Measurements from ENCODE around the gene CUL1. TPM values are rescaled to one million over a fixed set of nuclear protein-coding genes. Genes with fewer than 3 reads are reported as not detected.

The CUL1 gene
- total and polyA plus RNA-seq, 2 donors (not counting 3 experiments of a cell fraction or from before 2014, with no cell fraction given): 25.7 to 50.2 TPM

- ChIA-PET CTCF (no interaction called here), POLR2A (no interaction called here)
- no TSS peak for BruUV-seq (replicated peaks)
- TF ChIP-seq GATA2 (IDR thresholded peaks at IDR 0.05; ENCODE audit: insufficient read depth, insufficient read length, low read depth, low read length) (no peak), POLR2A (IDR thresholded peaks at IDR 0.05; ENCODE audit: low read depth, low read length) (no peak), EZH2 (IDR thresholded peaks at IDR 0.05; ENCODE audit: borderline replicate concordance, low read depth, low read length, severe bottlenecking) (no peak), POLR2AphosphoS5 (IDR thresholded peaks at IDR 0.05; ENCODE audit: insufficient read depth, low read depth, low read length) (no peak), JUN (IDR thresholded peaks at IDR 0.05; ENCODE audit: borderline replicate concordance, insufficient read depth, insufficient read length, low read depth) (no peak), MAX (IDR thresholded peaks at IDR 0.05; ENCODE audit: insufficient read depth, insufficient read length) (no peak), MYC (IDR thresholded peaks at IDR 0.05; ENCODE audit: low read depth, low read length) (no peak), FOS (IDR thresholded peaks at IDR 0.05; ENCODE audit: borderline replicate concordance, insufficient read depth, low read length) (no peak), CTCF (IDR thresholded peaks at IDR 0.05; ENCODE audit: extremely low read depth in 1 of 2, insufficient read depth in 1 of 2, low read depth in 1 of 2, low read length in 2 of 2) (no peak)
- dilution Hi-C loops (cut with MboI; ENCODE audit: extremely low pct_ligation_motif_present, low sequenced_read_pairs): no loop called here
- peaks cover 22% of the 10 kb centered on the region for H4K20me1 ChIP-seq (replicated peaks; ENCODE audit: control insufficient read depth, extremely low read depth, insufficient read depth, low read length)
- H3K4me2 ChIP-seq (ENCODE audit: insufficient read depth, low read length): no peak overlapping the region
- H3K79me2 ChIP-seq (ENCODE audit: control insufficient read depth, insufficient read depth, low read length): peaks cover 100% of the 10 kb centered on the region
- H3K4me3 ChIP-seq (replicated peaks in 1 of 3; ENCODE audit: insufficient read depth in 1 of 3, low read depth in 1 of 3, low read length in 3 of 3): no peak overlapping the region
- no peaks in the 10 kb centered on the region for H3K9me3 ChIP-seq (replicated peaks; ENCODE audit: control insufficient read depth, insufficient read depth, low read length)
- H3K9ac ChIP-seq (replicated peaks; ENCODE audit: extremely low read depth, insufficient read depth, low read length): no peak overlapping the region
- H2AFZ ChIP-seq (ENCODE audit: low read depth, low read length): no peak overlapping the region
- H3K27ac ChIP-seq (ENCODE audit: insufficient read depth, low read depth, low read length): no peak overlapping the region
- peak; percentile 8 for DNase-seq (ENCODE audit: low read depth, low spot score)
- intact Hi-C loops (cut with micrococcal nuclease): no loop called here
- H3K36me3 ChIP-seq (ENCODE audit: control insufficient read depth in 2 of 2, extremely low read depth in 1 of 2, insufficient read depth in 2 of 2, low read length in 2 of 2): no peaks in the 10 kb centered on the region
- FAIRE-seq: no peak
- H3K4me1 ChIP-seq (ENCODE audit: control insufficient read depth, extremely low read depth, insufficient read depth, low read length): no peaks in the 10 kb centered on the region
- H3K9me1 ChIP-seq (replicated peaks; ENCODE audit: control insufficient read depth, extremely low read depth, insufficient read depth, low read length): no peaks in the 10 kb centered on the region
- H3K27me3 ChIP-seq (ENCODE audit: control insufficient read depth in 2 of 2, insufficient read depth in 2 of 2, low read length in 2 of 2): no peaks in the 10 kb centered on the region
Observed at GRCh38 chr7:148722340-148723165, 23.9 kb downstream of the CUL1 start.
